Activated naive CD8-positive, alpha-beta T cell treated with anti-CD3 and anti-CD28 coated beads for 36 hours (primary cell): ENCODE measurements around the gene LSS. TPM values are rescaled to one million over a fixed set of nuclear protein-coding genes. Genes with fewer than 3 reads are reported as not detected.
"Not testable (repeated sequence)": the region's sequence is repeated elsewhere in the genome, so short reads cannot be mapped to it uniquely, and the experiment has no call there.

Experiments used
- DNase-seq: peaks from one replicate; pipeline ENCODE4 v3.0.0; 2021
- H3K27ac Mint-ChIP-seq: one replicate; pipeline ENCODE4 v1.8.0; 2022; ENCODE audit warnings: mild to moderate bottlenecking, moderate library complexity, mixed read lengths
- H3K27me3 Mint-ChIP-seq: one replicate; pipeline ENCODE4 v1.8.0; 2022; ENCODE audit warnings: mild to moderate bottlenecking, mixed read lengths
- H3K36me3 Mint-ChIP-seq: one replicate; pipeline ENCODE4 v1.8.0; 2021; ENCODE audit warnings: mild to moderate bottlenecking, mixed read lengths
- H3K4me1 Mint-ChIP-seq: one replicate; pipeline ENCODE4 v1.8.0; 2021; ENCODE audit warnings: mixed read lengths
- H3K4me3 Mint-ChIP-seq: one replicate; pipeline ENCODE4 v1.8.0; 2022; ENCODE audit warnings: mild to moderate bottlenecking, moderate library complexity, mixed read lengths
- H3K9me3 Mint-ChIP-seq: one replicate; pipeline ENCODE4 v1.8.0; 2022; ENCODE audit warnings: mixed read lengths
- total RNA-seq, 2 experiments: library from RNA; stranded (reverse); gene quantifications; one replicate each; pipeline ENCODE4 v1.2.3, GENCODE V29; 2021

The LSS gene
- total RNA-seq, 2 experiments from 2014 or later = 15.8 to 16.7 TPM

DNA sequence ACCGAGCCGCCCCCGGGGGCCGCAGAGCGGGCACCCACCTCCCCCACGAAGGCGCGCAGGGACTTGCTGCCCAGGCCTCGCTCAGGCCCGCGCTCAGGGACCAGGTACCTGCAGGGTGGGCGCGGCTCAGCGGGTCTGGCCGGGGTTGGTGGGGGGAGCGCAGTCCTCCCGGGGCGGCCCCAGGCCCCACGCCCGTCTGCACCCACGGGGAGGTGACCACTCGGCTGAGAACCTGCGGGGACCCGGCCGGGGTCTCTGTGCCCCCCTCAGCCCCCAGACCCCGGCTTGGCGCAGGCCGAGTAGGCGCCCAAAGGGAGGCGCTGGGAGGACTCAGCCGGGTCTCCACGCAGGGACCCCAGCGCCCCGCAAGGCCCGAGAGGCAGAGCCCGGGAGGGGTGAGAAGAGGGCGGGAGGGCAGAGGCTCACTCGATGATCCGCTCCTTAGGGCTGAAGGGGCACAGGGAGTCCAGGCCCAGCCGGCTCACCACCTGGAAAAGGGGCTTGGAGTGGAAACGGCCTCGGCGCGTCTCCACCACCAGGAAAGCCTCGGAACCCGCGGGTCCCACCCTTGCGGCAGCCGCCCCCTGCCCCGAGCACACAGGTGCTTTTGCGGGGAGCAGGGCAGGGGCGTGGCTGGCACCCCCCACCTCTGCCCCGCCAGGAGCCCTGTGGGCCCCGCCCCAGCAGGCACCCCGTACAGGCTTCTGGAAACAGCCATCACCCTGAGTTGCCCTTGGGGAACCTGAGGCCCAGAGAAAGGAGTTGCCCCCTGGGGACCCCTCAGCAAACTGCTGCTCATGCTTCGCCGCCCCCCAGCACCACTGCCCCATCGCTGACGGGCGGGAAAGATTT lies 82.5 kb downstream of the LSS start:
- H3K36me3 Mint-ChIP-seq = no peaks in the 10 kb centered on the region
- no peaks in the 10 kb centered on the region for H3K27me3 Mint-ChIP-seq
- H3K4me3 Mint-ChIP-seq = no peak overlapping the region
- peaks cover 14% of the 10 kb centered on the region for H3K4me1 Mint-ChIP-seq
- no peak for DNase-seq
- peaks cover 2% of the 10 kb centered on the region for H3K9me3 Mint-ChIP-seq
- no peak overlapping the region for H3K27ac Mint-ChIP-seq

GRCh38 chr21:46145159-46145839 lies 83.3 kb downstream of the LSS start:
- DNase-seq = no peak
- Mint-ChIP-seq H3K27me3 (no peaks in the 10 kb centered on the region), H3K4me1 (peaks cover 14% of the 10 kb centered on the region), H3K9me3 (peaks cover 2% of the 10 kb centered on the region), H3K4me3 (no peak overlapping the region), H3K36me3 (no peaks in the 10 kb centered on the region), H3K27ac (peak overlapping the region; percentile 49)

DNA sequence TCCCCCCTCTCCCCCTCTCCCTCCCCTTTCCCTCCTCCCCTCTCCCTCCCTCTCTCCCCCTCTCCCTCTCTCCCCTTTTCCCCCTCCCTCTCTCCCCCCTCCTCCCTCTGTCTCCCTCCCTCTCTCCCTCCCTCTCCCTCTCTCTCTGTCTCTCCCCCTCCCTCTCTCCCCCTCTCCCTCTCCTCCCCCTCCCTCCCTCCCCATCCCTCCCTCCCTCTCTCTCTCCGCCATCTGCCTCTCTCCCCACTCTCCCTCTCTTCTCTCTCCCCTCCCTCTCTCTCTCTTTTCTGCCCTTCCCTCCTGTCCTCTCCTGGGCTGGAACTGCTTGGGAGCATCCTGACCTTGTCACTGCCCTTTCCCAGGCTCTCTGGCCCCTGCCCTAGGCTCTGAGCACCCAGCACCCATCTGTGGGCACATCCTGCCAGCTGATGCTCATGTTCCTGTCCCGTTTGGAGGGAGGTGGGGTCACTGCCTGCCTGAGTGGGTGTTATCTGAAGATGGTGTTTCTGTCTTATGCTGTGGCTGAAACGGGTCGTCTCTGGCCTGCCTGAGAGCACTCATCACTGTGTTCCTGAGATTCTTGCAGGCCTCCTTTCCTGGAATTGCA lies 84.0 kb downstream of the LSS start:
- peak overlapping the region; percentile 49 for H3K27ac Mint-ChIP-seq
- DNase-seq = no peak
- H3K4me1 Mint-ChIP-seq = peaks cover 14% of the 10 kb centered on the region
- no peak overlapping the region for H3K4me3 Mint-ChIP-seq
- H3K36me3 Mint-ChIP-seq = no peaks in the 10 kb centered on the region
- H3K9me3 Mint-ChIP-seq = peaks cover 2% of the 10 kb centered on the region
- H3K27me3 Mint-ChIP-seq = no peaks in the 10 kb centered on the region

DNA sequence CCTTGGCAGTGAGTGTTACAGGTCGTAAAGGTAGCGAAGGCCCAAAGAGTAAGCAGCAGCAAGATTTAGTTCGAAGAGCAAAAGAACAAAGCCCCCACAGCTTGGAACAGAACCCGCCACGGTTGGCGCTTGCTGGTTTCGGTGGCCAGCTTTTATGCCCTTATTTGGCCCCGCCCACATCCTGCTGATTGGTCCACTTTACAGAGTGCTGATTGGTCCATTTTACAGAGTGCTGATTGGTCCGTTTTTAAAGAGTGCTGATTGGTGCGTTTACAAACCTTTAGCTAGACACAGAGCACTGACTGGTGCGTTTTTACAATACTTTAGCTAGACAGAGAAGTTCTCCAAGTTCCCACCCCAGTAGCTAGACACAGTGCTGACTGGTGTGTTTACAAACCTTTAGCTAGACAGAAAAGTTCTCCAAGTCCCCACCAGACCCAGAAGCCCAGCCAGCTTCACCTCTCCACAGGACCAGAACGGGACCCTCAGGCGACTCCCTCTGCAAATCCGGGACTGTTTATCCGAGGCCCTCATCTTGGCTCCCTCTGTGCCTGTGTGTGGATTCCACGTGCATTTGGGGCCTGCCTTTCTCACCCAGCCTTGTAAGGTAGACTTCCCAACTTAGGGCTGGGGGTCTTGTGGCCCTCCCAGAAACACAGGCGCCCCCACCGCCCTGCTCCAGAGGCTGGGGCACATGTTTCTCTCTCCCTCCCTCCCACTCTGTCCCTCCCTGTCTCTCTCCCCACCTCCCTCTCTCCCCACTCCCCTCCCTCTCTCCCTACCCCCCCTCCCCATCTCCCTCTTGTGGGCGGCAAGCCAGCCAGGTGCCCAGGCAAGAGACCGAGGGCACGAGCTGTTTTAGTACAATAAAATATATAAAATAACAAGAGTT lies 85.7 kb downstream of the LSS start:
- Mint-ChIP-seq H3K9me3 (peaks cover 2% of the 10 kb centered on the region), H3K4me1 (peaks cover 14% of the 10 kb centered on the region), H3K4me3 (no peak overlapping the region), H3K36me3 (no peaks in the 10 kb centered on the region), H3K27me3 (no peaks in the 10 kb centered on the region), H3K27ac (peak overlapping the region; percentile 29)
- DNase-seq = peak; percentile 45

GRCh38 chr21:46141767-46142581 lies 86.6 kb downstream of the LSS start:
- DNase-seq = no peak
- no peaks in the 10 kb centered on the region for H3K36me3 Mint-ChIP-seq
- H3K9me3 Mint-ChIP-seq = peaks cover 2% of the 10 kb centered on the region
- peaks cover 14% of the 10 kb centered on the region for H3K4me1 Mint-ChIP-seq
- no peaks in the 10 kb centered on the region for H3K27me3 Mint-ChIP-seq
- no peak overlapping the region for H3K4me3 Mint-ChIP-seq
- no peak overlapping the region for H3K27ac Mint-ChIP-seq

GRCh38 chr21:46140352-46141003 lies 88.1 kb downstream of the LSS start:
- H3K27me3 Mint-ChIP-seq, H3K36me3 Mint-ChIP-seq, H3K27ac Mint-ChIP-seq, DNase-seq, H3K9me3 Mint-ChIP-seq, H3K4me3 Mint-ChIP-seq: not testable (repeated sequence)
- H3K4me1 Mint-ChIP-seq = peaks cover 14% of the 10 kb centered on the region

DNA sequence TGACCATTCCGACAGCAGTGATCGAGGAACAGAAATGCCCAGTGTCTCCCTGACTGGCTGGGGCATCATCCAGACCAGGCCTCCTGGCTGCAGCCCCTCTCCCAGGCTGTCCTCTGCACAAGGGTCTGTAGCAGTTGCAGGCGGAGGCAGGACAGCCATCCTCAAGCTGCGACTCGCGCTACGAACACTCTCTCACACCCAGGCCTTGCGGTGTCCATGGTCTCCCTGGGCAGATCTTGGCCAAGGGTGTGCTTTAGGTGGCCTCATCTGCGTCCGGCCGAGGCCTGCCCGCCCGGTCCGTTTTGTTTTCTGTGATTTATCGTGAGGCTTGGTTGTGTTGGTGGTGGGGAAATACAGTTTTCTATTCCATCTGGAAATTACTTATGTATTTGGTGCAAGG lies 88.9 kb downstream of the LSS start:
- no peaks in the 10 kb centered on the region for H3K36me3 Mint-ChIP-seq
- no peak overlapping the region for H3K4me3 Mint-ChIP-seq
- no peaks in the 10 kb centered on the region for H3K27me3 Mint-ChIP-seq
- DNase-seq = no peak
- no peak overlapping the region for H3K27ac Mint-ChIP-seq
- peaks cover 2% of the 10 kb centered on the region for H3K9me3 Mint-ChIP-seq
- peaks cover 12% of the 10 kb centered on the region for H3K4me1 Mint-ChIP-seq

GRCh38 chr21:46138383-46138970 lies 90.1 kb downstream of the LSS start:
- Mint-ChIP-seq H3K4me1 (peaks cover 6% of the 10 kb centered on the region), H3K27me3 (no peaks in the 10 kb centered on the region), H3K27ac (no peak overlapping the region), H3K36me3 (no peaks in the 10 kb centered on the region), H3K4me3 (no peak overlapping the region), H3K9me3 (peaks cover 2% of the 10 kb centered on the region)
- DNase-seq = no peak

Other genes starting within 250 kb of the LSS start
- gene COL6A1, start 247.0 kb downstream of the LSS start, total RNA-seq = 1 to 10 TPM; 4.3 to 5.2 TPM
- gene COL6A2, start 130.7 kb downstream of the LSS start, total RNA-seq = 10 to 100 TPM; 16.0 to 16.5 TPM
- gene FTCD, start 73.2 kb downstream of the LSS start, total RNA-seq = under 1 TPM in 1 of 2 experiments, not detected in 1; 0.43 TPM
- gene SPATC1L, start 44.3 kb downstream of the LSS start, total RNA-seq = 1 to 10 TPM; 6.3 to 6.9 TPM
- gene MCM3AP, start 56.8 kb upstream of the LSS start, total RNA-seq = 100 to 1,000 TPM; 112 to 117 TPM
- 10 to 100 TPM; 12.1 to 14.3 TPM for gene YBEY, start 57.6 kb upstream of the LSS start, total RNA-seq
- 10 to 100 TPM; 16.5 to 17.0 TPM for gene C21orf58, start 95.1 kb upstream of the LSS start, total RNA-seq
- 10 to 100 TPM; 49.4 to 53.4 TPM for gene PCNT, start 95.4 kb upstream of the LSS start, total RNA-seq
- 10 to 100 TPM; 19.0 to 21.2 TPM for gene DIP2A, start 230.1 kb upstream of the LSS start, total RNA-seq